ENCODE measurements around the gene CPNE1.
A peak's percentile ranks its signal among the peaks of the same experiment; 100 is the strongest.
"Not testable (repeated sequence)": the region's sequence is repeated elsewhere in the genome, so short reads cannot be mapped to it uniquely, and the experiment has no call there.

Gene CPNE1

GRCh38 chr20:35664466-35665206 is at the start of gene CPNE1, which contains the start of gene RBM12:
TSS of gene CPNE1 (minus strand) at chr20:35664900. CDS start at chr20:35632923, 31,977 bp downstream.
TSS of gene RBM12 (minus strand) at chr20:35664900. CDS start at chr20:35655322, 9,578 bp downstream.
- DNase-seq: peak; percentile 94 to 97 (median 96)

- no peak for DNase-seq
Measured at GRCh38 chr20:35714127-35714526, 49.4 kb upstream of the CPNE1 start.

- not testable (repeated sequence) for DNase-seq
Measured at GRCh38 chr20:35713120-35713519, 48.4 kb upstream of the CPNE1 start.

- DNase-seq: no peak
Measured at GRCh38 chr20:35711588-35712209, 47.0 kb upstream of the CPNE1 start.

GRCh38 chr20:35710884-35711587 is 46.3 kb upstream of the CPNE1 start:
- no peak for DNase-seq

GRCh38 chr20:35710039-35710438 is 45.3 kb upstream of the CPNE1 start:
- peak in 1 of 3 donors; percentile 0 for DNase-seq

GRCh38 chr20:35709259-35709658 is 44.6 kb upstream of the CPNE1 start:
- DNase-seq: peak in 1 of 3 donors; percentile 0

- DNase-seq: peak in 1 of 3 donors; percentile 0
Measured at GRCh38 chr20:35708502-35708901, 43.8 kb upstream of the CPNE1 start.

GRCh38 chr20:35706591-35707529 is 42.2 kb upstream of the CPNE1 start:
- DNase-seq: peak in 1 of 3 donors; percentile 0

GRCh38 chr20:35705894-35706293 is 41.2 kb upstream of the CPNE1 start:
- not testable (repeated sequence) for DNase-seq

GRCh38 chr20:35704514-35705261 is 40.0 kb upstream of the CPNE1 start:
- DNase-seq: peak in 1 of 3 donors; percentile 0

- no peak for DNase-seq
Measured at GRCh38 chr20:35702824-35703695, 38.4 kb upstream of the CPNE1 start.

- no peak for DNase-seq
Measured at GRCh38 chr20:35702051-35702823, 37.5 kb upstream of the CPNE1 start.

- DNase-seq: no peak
Measured at GRCh38 chr20:35700625-35701148, 36.0 kb upstream of the CPNE1 start.

GRCh38 chr20:35699957-35700624 is 35.4 kb upstream of the CPNE1 start:
- DNase-seq: no peak

- peak; percentile 88 to 93 (median 91) for DNase-seq
Measured at GRCh38 chr20:35699127-35699956, 34.6 kb upstream of the CPNE1 start, which contains the start of the genes NFS1 and ROMO1. TSS of gene NFS1 (minus strand) at chr20:35699352. CDS start at chr20:35699288, 64 bp downstream. TSS of gene ROMO1 (plus strand) at chr20:35699405. CDS start at chr20:35699633, 228 bp downstream.

- DNase-seq: no peak
Measured at GRCh38 chr20:35698298-35699126, 33.8 kb upstream of the CPNE1 start.
